WERI-Rb-1 (cell line): ENCODE measurements around the gene CETP.

Source experiments
- DNase-seq: peaks from one replicate; pipeline ENCODE4 v3.0.0-alpha.2; 2020
- H3K27ac ChIP-seq: fragments of 250-450 bp; sonication (Bioruptor Pico); 2 replicates; pipeline ENCODE4 v1.5.1; 2020; ENCODE audit warnings: mild to moderate bottlenecking, moderate library complexity
- H3K27me3 ChIP-seq: fragments of 250-450 bp; sonication (Bioruptor Pico); 2 replicates; pipeline ENCODE4 v1.5.1; 2021; ENCODE audit warnings: mild to moderate bottlenecking, low read depth, moderate library complexity; ENCODE audit not compliant: insufficient read depth, severe bottlenecking
- H3K36me3 ChIP-seq: fragments of 250-450 bp; sonication (Bioruptor Pico); 2 replicates; pipeline ENCODE4 v1.5.1; 2020; ENCODE audit warnings: mild to moderate bottlenecking, moderate library complexity
- H3K4me3 ChIP-seq: 2 replicates; pipeline ENCODE4 v1.5.1; 2011; ENCODE audit warnings: low read depth, mild to moderate bottlenecking, control low read depth, low read length
- H3K9me3 ChIP-seq: fragments of 250-450 bp; sonication (Bioruptor Pico); 2 replicates; pipeline ENCODE4 v1.5.1; 2021; ENCODE audit warnings: mild to moderate bottlenecking, moderate library complexity; ENCODE audit not compliant: severe bottlenecking
- TF ChIP-seq, protein P1 (sequence below): IDR thresholded peaks from 2 replicates; pipeline ENCODE4 v1.5.1; 2011; ENCODE audit warnings: low read depth, mild to moderate bottlenecking, control low read depth, inconsistent platforms, low read length

The CETP gene

DNA sequence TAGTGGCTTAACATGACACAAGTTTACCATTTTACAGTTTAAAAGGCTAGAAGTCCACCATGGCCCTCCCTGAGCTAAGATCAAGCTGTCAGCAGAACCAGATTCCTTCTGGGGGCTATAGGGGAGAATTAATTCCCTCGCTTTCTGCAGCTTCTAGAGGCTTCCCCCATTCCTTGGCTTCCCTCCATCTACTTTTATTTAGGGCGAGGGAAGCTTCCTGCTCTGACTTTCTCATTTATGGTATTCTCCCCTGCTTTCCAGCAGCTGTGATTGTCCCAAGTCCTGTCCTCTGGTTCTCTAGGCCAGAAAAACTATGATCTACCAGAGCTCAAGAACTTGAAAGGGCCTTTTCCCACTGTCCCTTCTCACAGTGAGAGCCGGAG lies 4.3 kb downstream of the CETP start:
- TF ChIP-seq, protein P1, sequence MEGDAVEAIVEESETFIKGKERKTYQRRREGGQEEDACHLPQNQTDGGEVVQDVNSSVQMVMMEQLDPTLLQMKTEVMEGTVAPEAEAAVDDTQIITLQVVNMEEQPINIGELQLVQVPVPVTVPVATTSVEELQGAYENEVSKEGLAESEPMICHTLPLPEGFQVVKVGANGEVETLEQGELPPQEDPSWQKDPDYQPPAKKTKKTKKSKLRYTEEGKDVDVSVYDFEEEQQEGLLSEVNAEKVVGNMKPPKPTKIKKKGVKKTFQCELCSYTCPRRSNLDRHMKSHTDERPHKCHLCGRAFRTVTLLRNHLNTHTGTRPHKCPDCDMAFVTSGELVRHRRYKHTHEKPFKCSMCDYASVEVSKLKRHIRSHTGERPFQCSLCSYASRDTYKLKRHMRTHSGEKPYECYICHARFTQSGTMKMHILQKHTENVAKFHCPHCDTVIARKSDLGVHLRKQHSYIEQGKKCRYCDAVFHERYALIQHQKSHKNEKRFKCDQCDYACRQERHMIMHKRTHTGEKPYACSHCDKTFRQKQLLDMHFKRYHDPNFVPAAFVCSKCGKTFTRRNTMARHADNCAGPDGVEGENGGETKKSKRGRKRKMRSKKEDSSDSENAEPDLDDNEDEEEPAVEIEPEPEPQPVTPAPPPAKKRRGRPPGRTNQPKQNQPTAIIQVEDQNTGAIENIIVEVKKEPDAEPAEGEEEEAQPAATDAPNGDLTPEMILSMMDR = no peak
- H3K9me3 ChIP-seq = no peaks in the 10 kb centered on the region
- no peak overlapping the region for H3K27ac ChIP-seq
- no peak overlapping the region for H3K4me3 ChIP-seq
- no peak for DNase-seq
- H3K36me3 ChIP-seq = no peaks in the 10 kb centered on the region
- H3K27me3 ChIP-seq = no peaks in the 10 kb centered on the region

DNA sequence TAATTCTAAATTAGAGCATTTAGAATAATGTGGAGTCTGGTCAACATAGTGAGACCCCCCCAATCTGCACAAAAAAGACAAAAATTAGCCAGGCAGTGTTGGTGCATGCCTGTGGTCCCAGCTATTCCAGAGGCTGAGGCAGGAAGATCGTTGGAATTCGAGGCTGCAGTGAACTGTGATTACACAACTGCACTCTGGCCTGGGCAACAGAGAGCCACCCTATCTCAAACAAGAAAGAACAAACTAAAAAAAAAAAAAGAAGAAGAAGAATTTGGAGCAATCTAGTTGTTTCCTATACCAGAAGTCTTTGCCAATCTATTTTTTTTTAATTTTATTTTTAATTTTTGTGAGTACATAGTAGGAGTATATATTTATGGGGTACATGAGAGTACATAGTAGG lies 6.0 kb downstream of the CETP start:
- Histone ChIP-seq H3K36me3 (no peaks in the 10 kb centered on the region), H3K27ac (no peak overlapping the region), H3K9me3 (no peaks in the 10 kb centered on the region), H3K4me3 (no peak overlapping the region), H3K27me3 (no peaks in the 10 kb centered on the region)
- DNase-seq = no peak
- TF ChIP-seq, protein P1 = no peak

GRCh38 chr16:56969769-56970168 lies 8.0 kb downstream of the CETP start:
- no peaks in the 10 kb centered on the region for H3K9me3 ChIP-seq
- no peak overlapping the region for H3K27ac ChIP-seq
- no peak overlapping the region for H3K4me3 ChIP-seq
- no peak for DNase-seq
- H3K36me3 ChIP-seq = no peaks in the 10 kb centered on the region
- H3K27me3 ChIP-seq = no peaks in the 10 kb centered on the region
- TF ChIP-seq, protein P1 = no peak

- no peak for DNase-seq
- TF ChIP-seq, protein P1 = no peak
- no peak overlapping the region for H3K4me3 ChIP-seq
- no peaks in the 10 kb centered on the region for H3K27me3 ChIP-seq
- H3K9me3 ChIP-seq = no peaks in the 10 kb centered on the region
- no peaks in the 10 kb centered on the region for H3K36me3 ChIP-seq
- no peak overlapping the region for H3K27ac ChIP-seq
Observed at GRCh38 chr16:56970934-56971767, 9.4 kb downstream of the CETP start.

GRCh38 chr16:56971768-56972043 lies 10.0 kb downstream of the CETP start:
- H3K27ac ChIP-seq = no peak overlapping the region
- no peak for DNase-seq
- H3K36me3 ChIP-seq = no peaks in the 10 kb centered on the region
- no peaks in the 10 kb centered on the region for H3K27me3 ChIP-seq
- TF ChIP-seq, protein P1 = no peak
- no peaks in the 10 kb centered on the region for H3K9me3 ChIP-seq
- H3K4me3 ChIP-seq = no peak overlapping the region
